Measurements from ENCODE around the gene MCUB. TPM values are rescaled to one million over a fixed set of nuclear protein-coding genes. Genes with fewer than 3 reads are reported as not detected.
A peak's percentile ranks its signal among the peaks of the same experiment; 100 is the strongest.

The MCUB gene
- total and polyA plus RNA-seq, 9 of the 15 experiments (the other 6 are each of a cell fraction or from before 2014, with no cell fraction given): 1.4 to 21.5 (median 5.4) TPM

- Histone ChIP-seq H3K27me3 (ENCODE audit: control insufficient read depth in 2 of 2, insufficient read depth in 2 of 2, low read length in 2 of 2) (no peaks in the 10 kb centered on the region), H3K4me2 (ENCODE audit: insufficient read depth, low read length) (no peak overlapping the region), H3K27ac (ENCODE audit: extremely low read depth, low read depth, low read length) (no peak overlapping the region), H4K20me1 (replicated peaks; ENCODE audit: control insufficient read depth, insufficient read depth, low read length) (no peaks in the 10 kb centered on the region), H3K4me1 (replicated peaks in 1 of 2; ENCODE audit: control insufficient read depth in 2 of 2, insufficient read depth in 2 of 2, low read length in 2 of 2) (peaks cover 0 to 16% of the 10 kb centered on the region in 2 experiments; a peak in 4 of 5 replicates), H2AFZ (ENCODE audit: low read depth, low read length) (no peak overlapping the region), H3K79me2 (ENCODE audit: control insufficient read depth, insufficient read depth, low read length) (no peaks in the 10 kb centered on the region), H3K9me3 (replicated peaks; ENCODE audit: control insufficient read depth, insufficient read depth, low read depth, low read length) (no peaks in the 10 kb centered on the region), H3K9me1 (ENCODE audit: control insufficient read depth, insufficient read depth, low read length) (no peaks in the 10 kb centered on the region), H3K36me3 (ENCODE audit: control insufficient read depth, insufficient read depth, low read length) (no peaks in the 10 kb centered on the region), H3K4me3 (no peak overlapping the region), H3K9ac (ENCODE audit: insufficient read depth in 1 of 2, low read depth in 2 of 2, low read length in 2 of 2) (no peak overlapping the region)
- ATAC-seq (no peak), FAIRE-seq (no peak), DNase-seq (ENCODE audit: extremely low read depth in 1 of 4, low spot score in 3 of 4) (no peak)
- in situ Hi-C loops (cut with MboI): no loop called here
- intact Hi-C loops (cut with micrococcal nuclease): no loop called here
- WGBS (ENCODE audit: insufficient coverage, low coverage, missing lambda C conversion rate): 23% methylated on average over 3 of the region's 3 CpGs
- no TSS peak for BruUV-seq (replicated peaks)
- ChIA-PET POLR2A (interaction anchor here (0.7 to 1.8 kb wide), 2 partner anchors 9 to 162 kb away, joined by 3 to 6 read pairs; no protein-coding TSS in a partner anchor), CTCF (ENCODE audit: low intra/inter-chr PET ratio) (no interaction called here)
- TF ChIP-seq SIX5 (IDR thresholded peaks at IDR 0.05; ENCODE audit: borderline replicate concordance in 1 of 2, insufficient read depth in 1 of 2, low read depth in 1 of 2, low read length in 2 of 2): no peak
- no peak for TF ChIP-seq GATAD2B (IDR thresholded peaks at IDR 0.05; ENCODE audit: borderline replicate concordance)
- TF ChIP-seq C11orf30 (IDR thresholded peaks at IDR 0.05; ENCODE audit: low read depth): peak; percentile 43; the same call in 1 of the 2 replicates
- TF ChIP-seq ZFPM2 (CRISPR knock-in tag; IDR thresholded peaks at IDR 0.05): no peak
- peak; percentile 62 for TF ChIP-seq ZNF316 (IDR thresholded peaks at IDR 0.05)
- no peak for TF ChIP-seq DNMT1 (IDR thresholded peaks at IDR 0.05)
- no peak for TF ChIP-seq RBM15 (IDR thresholded peaks at IDR 0.05; ENCODE audit: insufficient read depth, low read length)
Measured at GRCh38 chr4:109572154-109572553, 12.1 kb downstream of the MCUB start.
